ENCODE data around the gene PIPOX. TPM values are rescaled to one million over a fixed set of nuclear protein-coding genes. Genes with fewer than 3 reads are reported as not detected.

Gene PIPOX
- total RNA-seq, 1 donor from 2014 or later, result 3.3 TPM

DNA sequence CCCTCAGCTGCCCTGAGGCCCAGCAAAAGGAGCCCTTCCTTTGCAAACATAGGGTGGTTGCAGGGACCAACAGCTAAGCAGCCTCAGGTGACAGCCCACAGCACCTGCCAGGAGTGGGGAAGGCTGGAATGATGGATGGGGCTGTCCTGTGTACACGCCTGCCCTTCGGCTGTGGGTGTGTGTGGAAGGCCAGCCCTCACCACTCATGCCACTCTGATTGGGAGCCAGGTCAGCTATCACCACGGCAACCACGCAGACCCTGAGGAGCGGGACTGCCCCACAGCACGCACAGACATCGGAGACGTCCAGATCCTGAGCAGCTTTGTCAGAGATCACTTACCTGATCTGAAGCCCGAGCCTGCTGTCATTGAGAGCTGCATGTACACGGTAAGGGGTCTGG lies 11.9 kb downstream of the PIPOX start:
- DNase-seq (ENCODE audit: low spot score), result no peak
- Mint-ChIP-seq H3K27ac (ENCODE audit: unreplicated experiment) (no peak overlapping the region), H3K4me1 (ENCODE audit: unreplicated experiment) (peaks cover 3% of the 10 kb centered on the region), H3K27me3 (ENCODE audit: unreplicated experiment) (peaks cover 11% of the 10 kb centered on the region), H3K4me3 (ENCODE audit: unreplicated experiment) (no peak overlapping the region), H3K36me3 (ENCODE audit: low read depth, unreplicated experiment) (no peaks in the 10 kb centered on the region), H3K9me3 (ENCODE audit: unreplicated experiment) (no peaks in the 10 kb centered on the region)
- TF ChIP-seq, protein P1, sequence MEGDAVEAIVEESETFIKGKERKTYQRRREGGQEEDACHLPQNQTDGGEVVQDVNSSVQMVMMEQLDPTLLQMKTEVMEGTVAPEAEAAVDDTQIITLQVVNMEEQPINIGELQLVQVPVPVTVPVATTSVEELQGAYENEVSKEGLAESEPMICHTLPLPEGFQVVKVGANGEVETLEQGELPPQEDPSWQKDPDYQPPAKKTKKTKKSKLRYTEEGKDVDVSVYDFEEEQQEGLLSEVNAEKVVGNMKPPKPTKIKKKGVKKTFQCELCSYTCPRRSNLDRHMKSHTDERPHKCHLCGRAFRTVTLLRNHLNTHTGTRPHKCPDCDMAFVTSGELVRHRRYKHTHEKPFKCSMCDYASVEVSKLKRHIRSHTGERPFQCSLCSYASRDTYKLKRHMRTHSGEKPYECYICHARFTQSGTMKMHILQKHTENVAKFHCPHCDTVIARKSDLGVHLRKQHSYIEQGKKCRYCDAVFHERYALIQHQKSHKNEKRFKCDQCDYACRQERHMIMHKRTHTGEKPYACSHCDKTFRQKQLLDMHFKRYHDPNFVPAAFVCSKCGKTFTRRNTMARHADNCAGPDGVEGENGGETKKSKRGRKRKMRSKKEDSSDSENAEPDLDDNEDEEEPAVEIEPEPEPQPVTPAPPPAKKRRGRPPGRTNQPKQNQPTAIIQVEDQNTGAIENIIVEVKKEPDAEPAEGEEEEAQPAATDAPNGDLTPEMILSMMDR (IDR thresholded peaks at IDR 0.05; ENCODE audit: unreplicated experiment), result no peak

DNA sequence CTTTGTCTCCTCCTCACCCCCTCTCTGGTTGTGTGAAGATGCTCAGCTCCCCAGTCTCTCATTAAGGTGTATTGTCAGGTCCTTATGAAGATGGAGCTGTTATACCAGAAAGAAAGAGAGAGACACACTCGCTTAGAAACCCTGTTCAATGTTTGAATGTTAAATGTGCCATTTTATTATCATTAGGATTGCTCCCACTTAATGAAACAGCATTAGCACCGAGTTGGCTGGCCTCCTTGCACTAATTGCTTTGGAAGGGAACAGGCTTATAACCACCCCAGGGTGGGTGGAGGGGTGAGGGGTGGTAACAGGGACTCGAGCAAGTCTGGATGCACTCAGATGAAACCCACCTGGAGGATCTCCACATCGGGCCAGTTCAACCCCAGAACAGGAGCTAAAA lies 14.4 kb downstream of the PIPOX start:
- Mint-ChIP-seq H3K27ac (ENCODE audit: unreplicated experiment) (no peak overlapping the region), H3K4me1 (ENCODE audit: unreplicated experiment) (peaks cover 21% of the 10 kb centered on the region), H3K4me3 (ENCODE audit: unreplicated experiment) (no peak overlapping the region), H3K9me3 (ENCODE audit: unreplicated experiment) (no peaks in the 10 kb centered on the region), H3K36me3 (ENCODE audit: low read depth, unreplicated experiment) (no peaks in the 10 kb centered on the region), H3K27me3 (ENCODE audit: unreplicated experiment) (peaks cover 5% of the 10 kb centered on the region)
- no peak for DNase-seq (ENCODE audit: low spot score)
- TF ChIP-seq, protein P1 (IDR thresholded peaks at IDR 0.05; ENCODE audit: unreplicated experiment), result no peak

DNA sequence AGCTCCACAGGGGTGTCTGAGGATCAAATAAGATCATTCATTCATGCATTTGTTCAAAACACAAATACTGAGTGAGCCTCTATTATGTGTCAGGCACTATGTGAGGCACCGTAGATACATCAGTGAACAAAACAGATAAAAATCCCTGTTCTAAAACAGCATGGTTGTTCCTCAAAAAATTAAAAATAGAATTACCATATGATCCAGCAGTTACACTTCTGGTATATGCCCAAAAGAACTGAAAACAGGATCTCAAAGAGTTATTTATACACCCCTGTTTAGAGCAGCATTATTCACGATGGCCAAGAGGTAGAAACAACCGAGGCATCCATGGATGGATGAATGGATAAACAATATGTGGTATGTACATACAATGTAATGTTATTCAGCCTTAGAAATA lies 15.4 kb downstream of the PIPOX start:
- H3K36me3 Mint-ChIP-seq (ENCODE audit: low read depth, unreplicated experiment), result no peaks in the 10 kb centered on the region
- peaks cover 5% of the 10 kb centered on the region for H3K27me3 Mint-ChIP-seq (ENCODE audit: unreplicated experiment)
- H3K9me3 Mint-ChIP-seq (ENCODE audit: unreplicated experiment), result no peaks in the 10 kb centered on the region
- H3K4me1 Mint-ChIP-seq (ENCODE audit: unreplicated experiment), result peaks cover 24% of the 10 kb centered on the region
- TF ChIP-seq, protein P1 (IDR thresholded peaks at IDR 0.05; ENCODE audit: unreplicated experiment), result no peak
- no peak for DNase-seq (ENCODE audit: low spot score)
- no peak overlapping the region for H3K4me3 Mint-ChIP-seq (ENCODE audit: unreplicated experiment)
- H3K27ac Mint-ChIP-seq (ENCODE audit: unreplicated experiment), result no peak overlapping the region

DNA sequence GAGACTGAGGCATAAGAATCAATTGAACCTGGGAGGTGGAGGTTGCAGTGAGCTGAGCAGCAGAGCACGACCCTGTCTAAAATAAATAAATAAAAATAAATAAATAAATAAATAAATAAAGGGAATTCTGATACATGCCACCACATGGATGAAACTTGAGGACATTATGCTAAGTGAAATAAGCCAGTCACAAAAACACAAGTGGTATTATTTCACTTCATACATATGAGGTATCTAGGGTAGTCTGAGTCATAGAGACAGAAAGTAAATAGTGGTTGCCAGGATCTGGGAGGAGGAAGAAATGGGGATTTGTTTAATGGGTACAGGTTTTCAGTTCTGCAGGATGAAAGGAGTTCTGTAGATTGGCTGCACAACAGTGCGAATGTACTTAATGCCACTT lies 16.3 kb downstream of the PIPOX start:
- Mint-ChIP-seq H3K27me3 (ENCODE audit: unreplicated experiment) (peaks cover 7% of the 10 kb centered on the region), H3K36me3 (ENCODE audit: low read depth, unreplicated experiment) (no peaks in the 10 kb centered on the region), H3K27ac (ENCODE audit: unreplicated experiment) (no peak overlapping the region), H3K4me1 (ENCODE audit: unreplicated experiment) (peaks cover 27% of the 10 kb centered on the region), H3K4me3 (ENCODE audit: unreplicated experiment) (no peak overlapping the region), H3K9me3 (ENCODE audit: unreplicated experiment) (no peaks in the 10 kb centered on the region)
- no peak for DNase-seq (ENCODE audit: low spot score)
- TF ChIP-seq, protein P1 (IDR thresholded peaks at IDR 0.05; ENCODE audit: unreplicated experiment), result no peak

DNA sequence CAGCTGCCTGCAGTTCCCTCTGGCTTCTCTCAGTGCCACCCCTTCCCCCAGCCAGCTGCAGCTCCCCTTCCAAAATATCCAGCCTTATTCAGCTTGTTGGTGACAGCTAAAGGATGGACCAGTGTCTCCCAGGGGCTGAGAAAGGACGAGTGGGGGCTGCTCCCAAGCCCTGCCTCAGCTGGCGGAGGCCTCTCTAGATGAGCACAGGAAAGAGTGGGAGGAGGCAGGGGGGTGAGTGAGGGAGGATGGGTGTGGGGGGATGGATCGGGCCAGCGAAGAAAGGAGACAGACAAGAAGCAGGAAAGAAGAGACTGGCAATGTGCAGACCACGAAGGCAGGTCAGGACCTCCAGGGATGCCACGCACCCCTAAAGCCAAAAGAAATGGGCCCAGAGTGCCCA lies 17.5 kb downstream of the PIPOX start:
- no peak for DNase-seq (ENCODE audit: low spot score)
- Mint-ChIP-seq H3K4me3 (ENCODE audit: unreplicated experiment) (no peak overlapping the region), H3K4me1 (ENCODE audit: unreplicated experiment) (peaks cover 27% of the 10 kb centered on the region), H3K27me3 (ENCODE audit: unreplicated experiment) (peaks cover 7% of the 10 kb centered on the region), H3K36me3 (ENCODE audit: low read depth, unreplicated experiment) (no peaks in the 10 kb centered on the region), H3K27ac (ENCODE audit: unreplicated experiment) (no peak overlapping the region), H3K9me3 (ENCODE audit: unreplicated experiment) (no peaks in the 10 kb centered on the region)
- TF ChIP-seq, protein P1 (IDR thresholded peaks at IDR 0.05; ENCODE audit: unreplicated experiment), result no peak
